ENCODE data around the gene PPARG.
"Not testable (repeated sequence)": the region's sequence is repeated elsewhere in the genome, so short reads cannot be mapped to it uniquely, and the experiment has no call there.

PPARG gene

DNA sequence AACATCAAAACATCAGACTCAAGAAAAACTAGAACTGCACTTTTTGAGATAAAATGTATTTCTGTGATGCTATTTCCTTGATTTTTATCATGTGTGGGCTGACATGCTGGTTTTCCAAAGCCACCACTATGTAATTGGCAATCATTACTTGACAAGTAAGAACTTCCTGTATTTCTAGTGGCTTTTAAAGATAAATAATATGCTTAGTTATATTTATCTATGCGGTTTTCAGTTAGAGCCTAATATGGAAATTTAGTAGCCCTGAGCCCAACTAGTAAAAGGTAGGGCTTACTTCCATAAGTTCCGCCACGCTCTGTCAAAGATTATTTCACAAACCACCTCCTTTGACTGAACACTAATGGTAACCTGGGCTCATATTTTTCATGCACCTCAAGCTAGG is 91.6 kb downstream of the PPARG start:
- DNase-seq (ENCODE audit: low spot score) = no peak

DNA sequence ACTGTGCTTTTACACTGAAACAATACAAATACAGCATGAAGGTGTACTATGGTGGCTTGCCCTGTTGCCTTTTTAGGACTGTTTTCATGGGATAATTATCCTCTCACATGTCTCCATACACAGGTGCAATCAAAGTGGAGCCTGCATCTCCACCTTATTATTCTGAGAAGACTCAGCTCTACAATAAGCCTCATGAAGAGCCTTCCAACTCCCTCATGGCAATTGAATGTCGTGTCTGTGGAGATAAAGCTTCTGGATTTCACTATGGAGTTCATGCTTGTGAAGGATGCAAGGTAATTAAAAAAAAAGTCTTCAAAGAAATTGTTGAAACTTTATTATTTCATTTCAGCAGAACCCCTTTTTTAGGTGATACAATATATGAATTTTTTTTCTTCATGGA is 92.3 kb downstream of the PPARG start:
- no peak for DNase-seq (ENCODE audit: low spot score)

DNA sequence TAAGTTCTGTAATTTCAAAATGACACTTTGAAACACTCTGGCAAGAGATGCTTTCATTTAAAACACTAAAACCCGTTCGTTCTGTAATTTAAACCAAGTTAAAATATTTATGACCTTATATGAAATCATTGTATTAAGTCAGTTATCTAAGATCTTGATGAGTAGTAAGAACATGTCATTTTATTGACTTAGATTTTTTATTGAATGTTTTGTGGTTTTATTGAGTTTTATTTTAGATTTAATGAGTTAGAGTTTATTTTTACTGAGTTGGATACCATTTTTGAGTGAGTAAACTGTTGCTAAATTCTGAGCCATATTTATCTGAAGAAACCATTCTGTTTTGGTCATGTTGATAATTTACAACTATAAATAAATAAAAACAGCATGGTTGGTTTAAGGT is 94.3 kb downstream of the PPARG start:
- no peak for DNase-seq (ENCODE audit: low spot score)

DNA sequence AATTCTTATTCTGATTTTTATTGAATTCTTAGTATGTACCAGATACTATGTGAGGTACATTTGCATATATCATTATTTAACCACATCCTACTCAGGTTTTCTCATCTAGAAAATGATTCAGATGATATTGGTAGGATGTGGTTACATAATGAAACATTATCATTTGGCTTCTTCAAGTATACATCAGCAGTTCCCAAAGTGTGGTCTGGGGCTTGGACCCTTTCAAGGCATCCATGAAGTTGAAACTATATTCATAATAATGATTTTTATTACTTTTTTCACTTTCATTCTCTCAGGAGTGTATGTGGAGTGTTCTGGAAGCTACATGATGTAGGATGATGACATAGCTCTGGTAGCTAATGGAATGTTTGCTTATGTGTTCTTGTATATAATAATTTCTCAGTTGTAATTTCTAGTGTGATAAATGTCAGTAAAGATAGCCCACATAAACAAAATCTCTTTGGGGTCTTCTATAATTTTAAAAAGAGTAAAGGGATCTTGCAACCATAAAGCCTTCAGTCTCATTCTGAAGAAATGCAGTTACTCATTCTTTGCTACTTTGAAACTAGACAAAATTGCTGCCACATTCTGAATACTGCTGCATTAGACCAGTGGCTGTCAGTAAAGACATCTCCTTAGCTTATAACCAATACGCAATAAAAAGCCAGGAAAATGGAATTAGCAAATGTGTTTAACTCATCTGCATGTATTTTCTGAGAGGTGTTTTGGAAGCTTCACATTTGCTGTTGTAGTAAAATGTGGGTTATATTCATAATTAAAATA is 95.8 kb downstream of the PPARG start:
- no peak for DNase-seq (ENCODE audit: low spot score)

DNA sequence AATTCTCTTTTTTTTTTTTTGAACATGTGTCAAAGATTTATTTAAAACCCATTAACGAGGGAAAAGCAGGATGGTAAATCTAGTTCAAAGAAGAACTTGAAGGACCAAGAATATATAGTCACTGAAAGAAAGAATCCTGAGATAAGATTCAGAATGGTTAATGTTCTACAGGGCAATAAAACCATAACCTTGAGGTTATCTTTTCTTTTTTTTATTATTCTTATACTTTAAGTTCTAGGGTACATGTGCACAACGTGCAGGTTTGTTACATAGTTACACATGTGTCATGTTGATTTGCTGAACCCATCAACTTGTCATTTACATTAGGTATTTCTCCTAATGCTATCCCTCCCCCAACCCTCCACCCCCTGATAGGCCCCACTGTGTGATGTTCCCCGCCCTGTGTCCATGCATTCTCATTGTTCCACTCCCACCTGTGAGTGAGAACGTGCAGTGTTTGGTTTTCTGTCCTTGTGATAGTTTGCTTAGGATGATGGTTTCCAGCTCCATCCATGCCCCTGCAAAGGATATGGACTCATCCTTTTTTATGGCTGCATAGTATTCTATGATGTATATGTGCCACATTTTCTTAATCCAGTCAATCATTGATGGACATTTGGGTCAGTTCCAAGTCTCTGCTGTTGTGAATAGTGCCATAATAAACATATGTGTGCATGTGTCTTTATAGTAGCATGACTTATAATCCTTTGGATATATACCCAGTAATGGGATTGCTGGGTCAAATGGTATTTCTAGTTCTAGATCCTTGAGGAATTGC is 97.8 kb downstream of the PPARG start:
- DNase-seq (ENCODE audit: low spot score) = not testable (repeated sequence)

DNA sequence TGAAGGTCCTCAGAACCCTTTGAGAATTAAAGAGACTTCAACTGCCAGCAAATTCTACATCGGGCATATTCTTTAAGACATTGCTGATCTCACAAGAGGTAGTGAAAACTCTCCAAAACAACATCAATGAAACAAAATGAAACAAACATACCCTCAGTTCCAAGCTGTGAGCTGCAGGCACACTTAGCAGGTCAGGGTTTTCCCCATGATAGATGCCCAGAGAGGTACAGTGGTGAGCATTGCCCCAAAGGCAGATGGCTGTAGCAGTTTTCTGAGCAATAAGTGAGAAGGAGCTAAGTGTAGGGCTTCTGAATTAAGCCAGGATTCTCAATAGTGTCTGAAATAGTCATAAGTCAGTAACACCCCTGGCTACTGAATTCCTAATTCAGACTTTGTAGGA is 99.3 kb downstream of the PPARG start:
- no peak for DNase-seq (ENCODE audit: low spot score)

DNA sequence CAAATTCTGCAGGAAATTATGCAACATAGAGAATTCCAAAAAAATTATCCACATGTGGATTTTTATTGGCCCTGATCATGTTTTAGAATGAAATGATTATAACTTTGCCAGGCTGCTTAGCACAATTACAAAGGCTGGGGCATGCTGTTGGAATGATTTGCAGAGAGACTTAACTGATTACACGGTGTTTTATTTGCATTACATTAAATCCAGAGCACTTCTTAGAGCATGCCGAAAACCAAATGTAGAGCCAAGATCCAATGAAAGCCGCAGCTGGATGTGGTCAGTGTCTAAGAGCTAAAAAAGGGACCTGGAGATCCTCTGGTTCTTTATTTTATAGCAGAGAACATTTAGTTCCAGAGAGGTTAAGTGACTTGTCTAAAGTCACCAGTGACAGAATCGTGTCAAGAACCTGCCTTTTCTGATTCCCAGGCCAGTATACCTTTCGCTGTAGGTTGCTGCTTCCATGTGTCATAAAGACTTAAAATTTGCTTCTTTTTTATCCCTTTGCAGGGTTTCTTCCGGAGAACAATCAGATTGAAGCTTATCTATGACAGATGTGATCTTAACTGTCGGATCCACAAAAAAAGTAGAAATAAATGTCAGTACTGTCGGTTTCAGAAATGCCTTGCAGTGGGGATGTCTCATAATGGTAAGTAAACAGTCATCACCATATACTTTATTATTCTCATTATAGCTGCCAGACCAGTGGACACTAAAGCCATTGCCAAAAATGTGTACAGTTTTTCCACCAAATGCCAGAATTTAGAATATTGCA is 103.4 kb downstream of the PPARG start:
- DNase-seq (ENCODE audit: low spot score) = no peak

DNA sequence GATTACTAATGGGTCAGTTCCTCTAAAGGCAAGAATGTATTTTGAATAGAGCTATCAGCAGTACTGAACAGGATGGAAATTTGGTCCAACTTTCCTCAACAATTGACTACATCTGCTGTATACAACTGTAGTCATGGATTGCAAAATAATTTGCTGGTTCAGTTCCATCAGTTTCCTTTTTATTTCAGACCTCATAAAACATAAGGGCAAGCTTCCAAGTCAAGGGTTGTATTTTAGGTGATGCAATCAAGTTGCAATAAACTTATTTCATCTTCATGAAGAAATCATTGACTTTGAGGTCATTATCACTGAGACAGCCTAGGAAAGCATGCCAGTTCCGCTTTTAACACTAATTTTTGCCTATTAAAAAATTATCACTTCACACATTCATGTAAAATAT is 105.0 kb downstream of the PPARG start:
- DNase-seq (ENCODE audit: low spot score) = peak; percentile 9

DNA sequence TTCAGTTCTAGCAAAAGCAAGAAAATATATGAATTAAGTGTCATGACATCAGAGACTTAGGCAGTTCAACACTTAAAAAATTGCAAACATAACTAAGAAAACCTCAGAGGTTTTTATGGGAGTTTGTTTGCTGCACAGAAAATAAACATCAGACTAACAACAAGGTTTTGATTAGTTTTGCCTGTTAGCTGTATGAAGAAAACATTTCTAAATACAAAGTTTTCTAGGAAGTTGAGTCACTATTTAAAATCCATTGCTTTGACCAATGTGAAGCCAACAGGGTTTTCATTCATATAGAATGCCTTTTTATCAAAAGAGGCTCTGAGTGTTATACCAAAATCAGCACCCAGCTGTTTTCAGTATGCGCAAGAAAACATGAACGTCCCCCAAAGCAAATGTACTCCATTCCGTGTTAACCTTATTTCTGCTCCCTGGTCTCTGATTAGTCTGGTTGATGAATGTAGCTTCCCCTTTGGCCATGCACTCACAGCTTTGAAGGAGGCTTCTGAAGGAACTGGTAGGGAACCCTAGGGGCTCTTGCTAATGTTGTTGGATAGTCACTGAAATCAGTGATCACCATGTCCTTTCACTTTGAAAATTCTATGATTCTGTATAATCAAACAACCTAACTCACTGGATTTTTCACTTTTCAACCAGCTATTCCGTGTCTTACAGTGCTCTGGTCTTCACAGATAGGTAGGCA is 105.8 kb downstream of the PPARG start:
- no peak for DNase-seq (ENCODE audit: low spot score)

DNA sequence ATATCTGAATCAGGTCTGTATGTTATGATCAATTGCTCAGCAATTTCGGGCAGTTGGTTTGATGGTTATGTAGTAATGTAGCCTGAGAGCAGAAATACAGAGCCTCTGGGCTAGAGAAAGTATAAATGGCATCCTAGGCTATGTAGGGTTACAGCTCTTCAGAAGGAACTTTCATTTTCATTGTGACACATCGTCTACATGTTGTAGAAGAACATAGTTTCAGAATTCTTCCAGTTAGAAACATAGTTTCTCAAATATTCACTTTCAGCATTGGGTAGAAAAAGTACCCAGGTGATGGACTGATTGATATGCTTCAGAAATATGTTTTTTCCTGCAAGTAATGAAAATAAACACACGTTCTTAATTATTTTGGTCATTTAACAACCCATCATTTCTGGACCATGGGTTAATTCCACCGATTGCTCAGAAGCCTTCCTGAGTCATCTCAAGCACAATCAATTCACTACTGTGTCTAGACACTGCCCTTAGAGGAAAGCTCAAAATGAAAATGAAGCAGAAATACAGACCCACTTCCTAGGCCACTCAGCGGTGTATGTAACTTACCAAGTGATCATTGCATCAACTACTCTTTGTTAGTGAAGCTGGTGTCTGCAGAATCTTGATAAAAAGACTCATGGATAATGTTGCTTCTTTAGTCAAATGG is 106.6 kb downstream of the PPARG start:
- no peak for DNase-seq (ENCODE audit: low spot score)

DNA sequence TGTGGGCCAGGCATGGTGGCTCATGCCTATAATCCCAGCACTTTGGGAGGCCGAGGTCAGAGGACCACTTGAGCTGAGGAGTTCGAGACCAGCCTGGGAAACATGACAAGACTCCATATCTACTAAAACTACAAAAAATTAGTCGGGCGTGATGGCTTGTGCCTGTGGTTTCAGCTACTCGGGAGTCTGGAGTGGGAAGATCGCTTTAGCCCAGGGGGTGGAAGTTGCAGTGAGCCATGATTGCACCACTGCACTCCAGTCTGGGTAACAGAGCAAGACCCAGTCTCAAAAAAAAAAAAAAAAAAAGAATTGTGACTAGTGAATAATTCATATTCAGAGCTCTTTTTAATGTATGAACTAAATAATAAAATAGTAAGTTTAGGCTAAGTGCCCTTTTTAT is 107.6 kb downstream of the PPARG start:
- no peak for DNase-seq (ENCODE audit: low spot score)

DNA sequence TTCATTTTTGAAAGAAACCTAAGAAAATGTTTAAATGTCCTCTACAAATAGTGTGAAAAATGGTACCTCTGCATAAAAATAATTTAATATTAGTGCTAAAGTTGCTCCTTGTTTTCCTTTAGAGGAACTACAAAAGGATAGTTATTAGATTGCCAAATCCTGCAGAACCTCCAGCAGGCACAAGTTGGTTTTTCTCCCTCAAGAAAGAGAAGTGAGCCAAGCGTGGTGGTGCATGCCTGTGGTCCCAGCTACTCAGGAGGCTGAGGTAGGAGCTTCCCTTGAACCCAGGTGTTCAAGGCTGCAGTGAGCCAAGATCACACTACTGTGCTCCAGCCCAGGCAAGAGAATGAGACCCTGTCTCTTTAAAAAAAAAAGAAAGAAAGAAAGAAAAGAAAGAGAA is 110.4 kb downstream of the PPARG start:
- DNase-seq (ENCODE audit: low spot score) = no peak

DNA sequence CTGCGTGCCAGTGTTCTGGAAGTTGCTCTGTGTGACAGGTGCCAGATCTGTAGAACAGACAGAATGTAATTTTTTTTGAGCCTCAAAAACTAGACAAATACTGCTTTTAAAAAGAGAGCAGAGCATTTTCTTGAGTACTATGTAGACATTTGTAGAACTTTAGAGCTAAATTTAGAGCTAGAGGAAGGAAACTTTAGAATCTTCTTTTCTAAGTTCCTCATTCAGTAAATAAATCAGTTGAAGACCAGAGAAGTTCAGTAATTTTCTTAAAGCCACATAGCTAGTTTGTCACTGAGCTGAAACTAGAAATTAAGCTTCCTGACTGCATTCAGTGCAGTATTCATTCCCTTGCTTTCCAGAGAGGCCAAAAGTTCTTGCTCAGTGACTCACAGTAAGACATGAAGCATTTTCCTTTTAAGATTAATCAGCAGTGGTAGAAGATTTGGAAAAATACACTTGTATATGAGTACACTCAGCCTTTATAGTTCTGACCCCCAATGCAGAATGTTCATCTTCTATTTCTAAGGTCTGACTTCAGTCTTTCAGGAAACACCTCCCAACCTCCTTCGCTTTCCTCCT is 111.8 kb downstream of the PPARG start:
- DNase-seq (ENCODE audit: low spot score) = peak; percentile 20

DNA sequence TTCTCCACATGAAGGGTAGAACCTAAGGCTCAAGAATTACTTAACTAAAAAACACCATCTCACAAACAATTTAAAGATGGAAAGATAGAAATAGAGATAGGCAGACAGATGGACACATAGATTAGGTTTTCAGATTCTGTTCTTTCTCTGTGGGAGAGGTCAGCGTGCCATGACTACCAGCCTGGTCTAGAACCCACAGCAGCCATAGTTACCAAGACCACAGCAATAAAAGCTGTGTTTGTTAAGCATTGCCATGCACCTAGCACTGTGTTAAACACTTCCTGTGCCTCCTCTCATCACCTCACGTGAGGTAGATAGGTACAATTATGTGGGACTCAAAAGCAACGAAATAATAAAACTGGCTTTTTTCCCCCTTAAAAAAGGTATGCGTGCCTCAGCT is 112.3 kb downstream of the PPARG start:
- DNase-seq (ENCODE audit: low spot score) = no peak

DNA sequence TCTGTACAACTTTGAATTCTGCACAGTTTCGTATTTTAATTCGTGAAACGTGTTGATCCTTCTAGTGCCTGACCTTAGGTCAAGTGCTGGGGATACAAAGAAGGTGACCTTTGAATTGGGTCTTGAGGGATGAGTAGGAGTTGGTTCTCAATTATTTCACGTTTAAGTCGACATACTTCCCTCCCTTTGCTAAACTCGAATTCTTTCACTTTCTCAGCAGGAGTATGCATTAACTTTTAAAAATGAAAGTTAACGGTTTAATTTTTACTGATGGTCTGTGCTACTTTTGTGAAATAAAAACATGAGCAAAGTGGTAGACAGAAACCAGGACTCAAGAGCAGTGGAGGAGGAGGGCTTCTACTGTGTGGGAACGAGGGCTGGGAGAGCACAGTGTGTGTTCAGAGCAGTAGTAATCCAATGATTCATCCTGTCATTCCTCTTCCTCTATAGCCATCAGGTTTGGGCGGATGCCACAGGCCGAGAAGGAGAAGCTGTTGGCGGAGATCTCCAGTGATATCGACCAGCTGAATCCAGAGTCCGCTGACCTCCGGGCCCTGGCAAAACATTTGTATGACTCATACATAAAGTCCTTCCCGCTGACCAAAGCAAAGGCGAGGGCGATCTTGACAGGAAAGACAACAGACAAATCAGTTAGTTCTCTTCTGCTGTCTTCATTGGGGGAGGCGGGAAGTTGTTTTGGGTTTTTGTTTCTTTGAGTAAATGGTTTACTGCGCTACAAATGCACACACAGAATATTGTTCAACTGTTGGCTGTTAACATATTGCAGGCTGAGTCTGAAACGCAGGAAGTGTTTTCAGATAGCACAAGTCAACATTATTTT is 116.8 kb downstream of the PPARG start:
- peak; percentile 83 for DNase-seq (ENCODE audit: low spot score)

DNA sequence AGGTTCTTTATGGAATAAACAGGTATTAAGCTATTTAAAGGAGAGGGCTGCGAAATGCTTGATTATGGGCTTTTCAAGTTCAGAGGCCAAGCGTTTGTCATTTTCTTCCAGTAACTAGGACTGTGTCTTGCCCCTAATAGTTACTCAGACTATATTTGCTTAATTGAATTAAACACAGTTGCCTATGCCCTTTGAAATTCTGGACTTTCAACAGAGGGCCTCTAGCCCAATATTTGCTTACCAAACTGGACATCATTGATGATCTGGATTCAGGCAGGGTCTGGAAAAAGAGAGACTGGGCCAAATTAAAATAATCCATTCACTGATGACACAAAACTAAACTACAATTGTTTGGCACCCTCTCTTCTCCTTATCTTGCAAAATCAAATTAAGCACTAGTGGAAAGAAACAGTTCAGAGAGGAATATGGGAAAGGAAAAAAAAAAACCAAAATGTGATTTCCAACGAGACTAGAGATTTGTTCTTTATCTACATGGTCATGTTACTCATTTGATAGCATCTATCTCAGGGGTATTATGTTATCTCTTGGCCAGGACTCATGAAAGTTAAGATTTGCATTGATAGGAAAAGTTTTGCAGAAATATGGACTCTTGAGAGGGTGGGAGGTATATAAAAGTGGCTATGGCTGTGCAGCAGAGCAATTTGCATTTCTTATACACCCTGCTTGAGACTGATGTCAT is 120.3 kb downstream of the PPARG start:
- DNase-seq (ENCODE audit: low spot score) = no peak

DNA sequence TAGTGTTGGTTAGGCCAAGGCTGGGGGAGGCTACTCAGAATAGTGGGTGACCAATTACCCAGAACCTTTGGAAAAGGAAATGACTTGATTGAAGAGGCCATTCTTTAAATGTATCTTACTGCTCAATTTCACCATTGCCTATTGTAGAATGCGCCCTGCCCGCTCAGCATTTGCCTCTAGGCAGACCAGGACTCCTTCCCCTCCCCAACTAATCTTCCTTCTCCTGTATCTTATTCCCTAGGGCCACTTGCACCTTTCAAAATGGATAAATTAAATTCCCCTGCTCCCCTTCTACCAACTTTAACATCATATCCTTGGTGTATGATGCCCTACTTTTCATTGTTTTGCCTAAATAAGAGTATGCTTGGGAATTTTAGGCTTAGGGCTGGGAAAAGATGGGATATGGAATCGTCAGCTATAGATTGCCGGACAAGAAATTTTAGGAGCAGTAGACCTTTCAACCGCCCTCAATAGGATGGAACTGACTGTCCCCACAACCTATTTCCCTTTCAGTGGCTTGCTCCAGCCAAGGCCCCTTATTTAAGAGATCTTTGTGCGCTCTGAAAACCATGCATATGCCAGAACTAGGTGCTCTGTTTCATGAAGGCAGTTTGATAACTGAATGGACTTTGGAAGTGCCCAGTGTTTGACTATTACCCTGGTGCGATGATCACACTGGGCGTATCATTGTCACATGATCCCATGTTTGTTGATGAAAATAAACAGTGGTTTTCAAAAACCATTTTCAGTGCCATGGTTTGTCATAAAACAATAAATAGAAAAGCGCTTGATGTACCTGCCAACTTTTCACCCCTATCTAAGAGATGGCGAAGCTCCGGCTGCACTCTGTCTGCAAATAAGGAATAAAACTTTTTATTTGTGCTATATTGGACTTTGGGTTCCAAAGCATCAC is 121.1 kb downstream of the PPARG start:
- no peak for DNase-seq (ENCODE audit: low spot score)

DNA sequence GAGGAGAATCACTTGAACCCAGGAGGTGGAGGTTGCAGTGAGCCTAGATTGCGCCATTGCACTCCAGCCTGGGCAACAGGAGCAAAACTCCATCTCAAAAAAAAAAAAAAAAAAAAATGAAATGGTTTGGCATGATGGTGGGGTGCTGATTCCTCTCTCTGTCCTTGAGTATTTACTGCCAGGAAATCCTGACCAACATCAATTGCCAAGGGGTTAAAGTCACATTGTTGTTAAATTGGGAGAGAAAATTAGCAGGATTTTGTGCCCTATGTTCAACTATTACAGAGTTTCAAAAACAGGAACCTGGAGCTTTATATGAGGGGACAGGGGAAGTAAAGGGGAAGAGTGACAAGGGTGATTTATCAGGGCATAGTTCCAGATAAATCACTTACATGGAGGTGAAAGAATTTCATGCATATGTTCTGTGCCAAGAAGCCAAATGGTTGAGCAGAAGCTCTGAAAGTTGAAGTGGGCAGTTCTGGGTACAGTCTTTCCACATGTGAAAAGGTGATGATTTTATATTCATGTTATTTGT is 124.9 kb downstream of the PPARG start:
- DNase-seq (ENCODE audit: low spot score) = no peak
